DMS153 treated with DMSO at 0.1 percent for 48 hours (cell line): ENCODE results near the gene UBE2J2.

Source experiments
- DNase-seq: peaks from one replicate; lab custom pipeline; 2025; ENCODE audit not compliant: unreplicated experiment; lab: John Stamatoyannopoulos, UW

The UBE2J2 gene

DNA sequence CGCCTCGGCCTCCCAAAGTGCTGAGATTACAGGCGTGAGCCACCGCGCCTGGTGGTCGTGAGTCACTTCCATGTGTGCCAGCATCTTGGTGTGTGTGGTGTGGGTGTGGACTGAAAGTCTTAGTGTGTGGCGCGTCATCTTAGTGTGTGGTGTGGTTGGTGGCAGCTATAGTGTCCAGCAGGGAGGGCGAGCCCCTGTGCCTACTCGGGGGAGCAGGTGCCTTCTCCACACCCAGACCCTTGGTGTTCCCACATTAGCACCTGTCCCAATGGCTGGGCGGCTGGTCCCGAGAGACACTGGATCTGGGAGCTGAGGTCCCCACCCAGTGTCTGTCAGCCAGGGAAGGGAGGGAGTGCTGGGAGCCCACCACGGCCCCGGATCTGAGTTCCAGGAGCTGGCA is 9.3 kb upstream of the UBE2J2 start:
- DNase-seq: no peak

DNA sequence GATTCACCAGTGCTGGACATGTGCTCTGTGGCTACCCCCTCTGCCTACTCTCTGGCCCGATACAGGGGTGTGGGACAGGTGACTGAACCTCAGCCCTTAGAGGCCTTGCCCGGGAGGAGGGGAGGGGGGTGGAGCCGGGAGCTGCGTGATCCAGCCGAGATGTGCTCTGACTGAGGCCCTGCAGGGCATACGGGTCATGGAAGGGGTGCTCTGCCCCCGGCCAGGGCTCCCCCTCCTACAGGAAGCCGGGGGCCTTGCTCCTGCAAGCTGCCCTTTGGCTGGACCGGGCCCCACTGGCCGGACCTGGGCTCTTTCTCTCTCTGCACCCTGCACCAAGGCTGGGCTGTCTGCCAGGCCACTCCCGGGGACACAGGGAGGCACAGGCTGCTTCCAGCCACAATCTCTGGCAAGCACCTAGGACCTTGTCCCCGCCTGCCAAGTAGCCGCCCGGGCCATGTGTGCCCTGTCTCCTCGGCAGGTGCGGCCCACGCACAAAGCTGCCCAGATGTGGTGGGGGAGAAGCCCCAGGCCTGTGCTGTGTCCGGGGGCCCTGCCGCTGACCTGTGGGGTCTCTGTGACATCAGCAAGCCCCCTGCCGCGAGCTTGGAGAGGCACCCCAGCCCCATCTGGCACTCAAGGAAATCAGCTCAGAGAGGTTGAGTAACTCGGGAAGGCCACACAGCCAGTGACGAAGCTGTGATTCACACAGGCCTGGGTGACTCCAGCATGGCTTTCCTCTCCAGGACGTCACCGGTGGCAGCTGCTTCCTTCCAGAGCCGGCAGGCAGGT is 8.1 kb upstream of the UBE2J2 start:
- no peak for DNase-seq

DNA sequence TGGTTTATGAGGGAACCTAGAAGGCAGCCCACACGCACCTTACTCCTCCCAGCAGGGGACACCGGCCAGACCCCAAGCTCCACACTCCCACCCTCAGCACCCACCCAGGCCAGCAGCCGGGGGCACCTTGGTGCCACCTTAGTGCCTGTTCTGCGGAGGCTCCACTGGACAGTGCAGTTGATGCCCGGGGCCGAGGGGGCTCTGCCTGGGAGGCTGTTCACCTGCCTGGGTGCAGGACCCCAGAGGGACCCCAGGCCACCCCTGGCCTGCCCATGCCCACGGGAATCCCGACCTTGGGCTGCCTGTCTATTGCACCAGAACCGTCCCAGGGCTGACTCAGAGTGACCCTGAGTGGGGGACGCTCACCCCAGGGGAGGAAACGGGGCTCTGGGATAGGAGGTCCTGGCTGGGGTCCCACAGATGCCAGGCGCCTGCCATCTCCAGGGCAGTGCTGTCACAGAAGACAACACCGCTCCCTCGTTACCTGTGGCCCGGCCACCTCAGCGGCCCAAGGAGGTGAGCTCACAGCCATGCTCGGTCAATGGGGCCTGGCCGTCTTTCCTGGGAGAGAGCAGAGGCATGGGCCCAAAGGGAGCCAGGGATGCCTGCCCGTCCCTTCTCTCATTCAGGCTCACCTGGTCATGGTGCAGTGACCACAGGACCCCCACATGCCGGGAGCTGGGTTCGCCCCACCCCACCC is 7.3 kb upstream of the UBE2J2 start:
- DNase-seq: no peak

DNA sequence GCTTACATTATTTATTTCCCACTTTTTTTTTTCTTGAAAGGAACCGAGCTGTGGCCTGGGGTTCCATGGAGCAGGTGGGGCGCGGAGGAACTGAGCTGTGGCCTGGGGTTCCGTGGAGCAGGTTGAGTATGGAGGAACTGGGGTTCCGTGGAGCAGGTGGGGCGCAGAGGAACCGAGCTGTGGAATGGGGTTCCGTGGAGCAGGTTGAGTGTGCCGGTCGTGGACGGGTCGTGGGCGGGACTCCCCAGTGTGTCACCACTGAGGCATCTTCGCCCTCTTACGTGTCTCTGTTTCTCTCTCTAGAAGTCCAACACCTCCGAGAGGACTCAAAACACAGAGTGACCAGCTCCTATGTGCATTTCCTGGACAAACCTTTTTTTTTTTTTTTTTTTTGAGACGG is 5.4 kb upstream of the UBE2J2 start:
- DNase-seq: no peak

DNA sequence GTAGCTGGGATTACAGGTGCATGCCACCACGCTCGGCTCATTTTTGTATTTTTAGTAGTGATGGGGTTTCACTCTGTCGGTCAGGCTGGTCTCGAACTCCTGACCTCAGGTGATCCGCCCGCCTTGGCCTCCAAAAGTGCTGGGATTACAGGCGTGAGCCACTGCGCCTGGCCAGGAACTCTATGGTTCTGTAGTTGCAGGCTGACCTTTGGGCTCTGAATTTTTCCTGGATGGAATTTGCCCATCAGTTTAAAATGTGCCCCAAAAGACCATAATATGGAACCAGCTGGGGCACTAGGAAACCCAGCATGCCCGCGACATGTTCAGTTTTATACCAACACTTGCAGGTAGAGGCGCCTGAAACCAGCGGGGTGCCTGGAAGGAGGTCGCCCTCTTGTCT is 5.0 kb upstream of the UBE2J2 start:
- no peak for DNase-seq

DNA sequence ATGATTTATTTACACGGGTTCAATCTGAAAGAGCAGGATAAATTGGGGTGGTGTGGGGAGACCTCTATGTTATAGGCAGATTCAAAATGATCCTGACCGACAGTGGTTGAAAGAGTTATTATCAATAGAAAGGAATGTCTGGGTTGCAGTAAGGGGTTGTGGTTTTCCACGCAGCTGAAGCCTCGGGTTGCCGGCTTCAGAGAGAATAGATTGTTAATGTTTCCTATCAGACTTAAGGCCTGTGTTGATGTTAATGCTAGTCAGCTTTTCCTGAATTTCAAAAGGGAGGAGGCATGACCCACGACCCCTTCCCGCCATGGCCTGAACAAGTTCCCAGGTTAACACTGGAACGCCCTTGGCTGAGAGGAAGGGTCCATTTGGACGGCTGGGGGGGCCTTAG is 2.2 kb upstream of the UBE2J2 start:
- DNase-seq: no peak

DNA sequence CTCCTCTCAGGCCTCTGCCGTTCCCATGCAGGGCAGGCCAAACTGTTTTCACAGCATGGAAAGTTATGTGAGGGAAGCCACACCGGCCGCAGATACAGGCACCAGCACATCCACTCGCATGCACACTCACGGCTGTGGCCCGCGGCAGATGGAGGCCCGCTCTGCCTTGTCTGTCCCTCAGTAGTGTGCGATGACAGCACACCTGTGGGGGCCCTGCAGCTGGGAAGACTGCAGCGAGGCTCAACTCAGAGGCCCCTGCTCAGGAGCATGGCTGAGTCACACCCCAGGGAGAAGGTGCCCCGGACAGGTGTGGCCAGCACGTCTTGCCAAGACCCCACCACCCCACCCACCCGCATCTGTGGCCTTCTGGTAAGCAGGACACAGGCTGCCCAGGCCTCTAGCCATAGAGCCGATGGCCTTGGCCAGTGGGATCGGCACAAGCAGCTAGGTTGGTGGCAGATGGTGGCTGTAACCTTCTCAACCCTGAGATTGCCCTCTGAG is 1.3 kb upstream of the UBE2J2 start:
- DNase-seq: no peak

DNA sequence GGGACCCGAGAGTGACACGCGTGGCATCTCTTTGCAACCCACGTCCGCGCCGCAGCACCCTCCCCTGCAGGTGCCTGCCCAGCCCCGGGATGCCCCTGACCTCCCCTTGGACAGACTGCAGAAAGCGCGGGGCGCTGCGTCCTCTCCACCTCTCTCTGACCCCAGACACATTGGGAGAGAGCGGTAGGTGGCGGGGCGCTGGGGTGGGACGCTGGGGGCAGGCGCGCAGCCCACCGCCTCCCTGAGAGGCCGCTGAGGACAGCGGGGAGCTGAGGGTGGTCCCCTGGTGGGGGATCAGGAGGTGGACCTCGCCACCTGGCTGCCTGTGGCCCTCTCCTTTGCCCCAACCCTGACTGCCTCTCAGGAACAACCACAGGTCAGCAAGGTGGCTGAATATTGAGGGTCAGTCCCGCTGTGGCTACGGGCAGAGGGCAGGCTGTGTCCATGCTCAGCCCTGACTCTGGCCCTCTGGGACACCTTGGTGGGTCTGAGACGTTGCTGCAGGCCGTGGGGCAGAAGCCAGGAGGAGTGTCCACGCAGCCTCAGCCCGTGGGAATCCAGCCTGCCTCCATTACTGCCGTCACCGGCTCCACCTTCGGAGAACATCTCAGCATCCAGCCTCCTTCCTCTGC is 761 bp upstream of the UBE2J2 start:
- no peak for DNase-seq

DNA sequence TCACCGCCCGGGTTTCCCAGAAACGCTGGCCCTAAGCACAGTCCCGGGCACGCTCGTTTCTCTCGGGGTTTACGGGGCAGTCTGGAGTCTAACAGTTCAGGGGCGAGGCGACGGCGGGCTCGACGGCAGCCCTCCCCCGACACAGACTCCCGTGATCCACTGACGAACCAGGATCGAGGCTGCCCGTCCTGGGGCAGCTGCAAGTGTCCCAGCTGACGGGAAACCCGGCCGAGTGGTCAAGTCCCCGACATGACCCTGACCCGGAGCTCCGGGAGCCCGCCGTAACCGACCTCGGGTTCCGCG is 494 bp downstream of the UBE2J2 start:
- no peak for DNase-seq

DNA sequence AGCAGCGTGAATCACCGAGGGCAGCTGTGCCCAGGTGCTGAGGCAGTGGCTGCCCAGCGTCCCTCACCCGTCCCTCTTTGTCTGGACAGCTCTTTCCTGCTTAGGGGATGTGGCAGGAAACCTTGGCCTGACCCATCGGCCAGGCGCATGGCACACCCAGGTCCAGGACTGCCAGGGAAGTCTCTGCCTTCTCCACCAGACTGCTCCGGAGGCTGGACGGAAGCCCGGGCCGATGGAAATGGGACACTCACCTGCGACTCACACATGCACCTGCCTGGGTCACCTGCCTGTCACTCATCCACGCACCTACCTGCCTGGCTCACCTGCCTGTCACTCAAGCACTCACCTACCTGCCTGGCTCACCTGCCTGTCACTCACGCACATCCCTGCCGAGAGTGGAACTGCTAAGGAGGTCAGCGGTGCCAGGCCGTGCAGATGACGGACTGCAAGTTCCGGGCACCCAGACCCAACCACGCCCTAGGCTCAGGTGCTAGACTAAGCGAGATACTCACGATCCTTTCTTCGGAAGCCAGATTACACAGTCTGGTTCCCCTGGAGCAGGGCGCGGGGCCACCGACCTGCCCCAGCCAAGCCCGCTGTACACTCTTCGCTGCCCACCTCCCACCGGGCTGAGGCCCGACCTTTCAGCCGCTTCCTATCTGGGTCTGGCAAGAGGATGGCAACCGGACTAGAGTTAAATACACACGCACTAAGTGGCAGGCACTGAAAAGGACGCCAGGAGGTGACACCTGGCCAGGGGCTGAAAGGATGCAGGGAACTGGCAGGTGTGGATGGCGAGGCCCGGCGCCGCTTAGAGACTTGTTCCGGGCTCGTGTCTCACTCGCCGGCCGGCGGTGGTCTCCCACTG is 1.1 kb downstream of the UBE2J2 start:
- no peak for DNase-seq

DNA sequence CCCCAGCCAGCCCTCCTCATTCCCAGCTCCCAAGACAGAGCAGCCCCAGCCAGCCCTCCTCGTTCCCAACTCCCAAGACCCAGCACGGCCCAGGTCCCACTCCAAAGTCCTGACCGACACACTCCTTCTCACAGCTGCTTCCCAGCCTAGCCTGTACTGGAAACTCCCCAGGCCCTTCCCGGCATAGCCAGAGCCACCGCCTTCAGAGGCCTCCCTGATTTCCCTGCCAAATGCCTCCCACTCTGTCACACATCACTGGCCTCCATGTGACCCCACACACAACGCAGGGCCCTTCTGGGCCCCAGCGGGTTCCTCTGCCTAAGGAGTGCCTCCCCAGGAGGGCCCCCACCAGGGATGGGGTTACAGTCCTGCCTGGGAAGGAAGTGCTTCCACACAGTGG is 2.8 kb downstream of the UBE2J2 start:
- no peak for DNase-seq

DNA sequence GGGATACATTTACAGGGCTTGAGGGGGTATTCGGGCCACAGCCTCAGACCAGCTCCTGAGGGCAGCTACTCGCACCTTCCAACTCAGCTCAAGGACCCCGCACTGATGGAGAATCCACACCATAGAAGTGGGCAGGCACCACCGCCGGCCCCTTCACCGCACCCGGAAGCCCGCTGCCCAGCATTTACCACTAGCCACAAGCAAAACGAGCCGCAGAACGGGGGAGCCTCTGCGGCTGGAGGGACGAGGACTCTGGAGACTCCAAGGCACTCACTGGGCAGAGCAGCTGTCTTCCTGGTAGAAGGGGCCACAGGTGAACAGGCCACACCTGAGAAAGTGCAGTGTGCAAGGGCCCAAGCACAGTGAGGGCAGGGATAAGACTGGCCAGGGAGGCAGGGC is 5.4 kb downstream of the UBE2J2 start:
- DNase-seq: no peak

DNA sequence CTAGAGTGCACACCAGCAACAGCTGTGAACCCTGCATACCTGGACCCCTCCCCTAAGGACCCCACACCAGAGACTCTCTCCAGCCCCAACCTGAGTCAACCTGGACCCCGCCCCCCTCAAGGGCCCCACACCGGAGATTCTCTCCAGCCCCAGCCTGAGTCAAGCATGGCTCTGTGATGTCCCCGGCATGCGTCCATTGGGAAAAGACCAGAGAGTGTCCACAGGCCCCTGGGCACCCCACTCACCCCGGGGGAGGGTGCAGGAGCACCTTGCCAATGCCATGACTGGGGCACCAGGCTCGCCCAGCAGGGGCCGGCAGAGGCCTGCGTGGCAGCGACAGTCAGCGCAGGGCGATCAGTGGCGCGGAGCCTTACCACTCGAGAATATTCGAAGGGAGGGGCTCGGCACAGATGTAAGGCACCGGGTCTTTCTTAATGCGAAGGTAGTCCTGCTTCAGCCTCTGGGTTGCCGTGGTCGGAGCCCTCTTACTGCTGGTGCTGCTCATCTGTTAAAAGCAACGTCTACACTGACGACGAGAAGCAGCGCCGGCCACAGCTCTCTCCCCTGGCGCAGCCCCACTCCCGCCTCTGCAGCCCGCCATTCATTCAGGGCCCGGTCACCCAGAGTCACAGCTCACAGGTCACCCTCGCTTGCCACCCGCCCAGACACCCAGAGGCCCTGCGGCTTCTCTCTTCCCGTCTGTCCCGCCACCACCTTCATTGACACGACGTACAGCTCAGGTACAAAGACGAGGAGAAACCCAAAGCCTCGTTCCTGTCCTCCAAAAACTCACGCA is 6.0 kb downstream of the UBE2J2 start:
- DNase-seq: no peak

DNA sequence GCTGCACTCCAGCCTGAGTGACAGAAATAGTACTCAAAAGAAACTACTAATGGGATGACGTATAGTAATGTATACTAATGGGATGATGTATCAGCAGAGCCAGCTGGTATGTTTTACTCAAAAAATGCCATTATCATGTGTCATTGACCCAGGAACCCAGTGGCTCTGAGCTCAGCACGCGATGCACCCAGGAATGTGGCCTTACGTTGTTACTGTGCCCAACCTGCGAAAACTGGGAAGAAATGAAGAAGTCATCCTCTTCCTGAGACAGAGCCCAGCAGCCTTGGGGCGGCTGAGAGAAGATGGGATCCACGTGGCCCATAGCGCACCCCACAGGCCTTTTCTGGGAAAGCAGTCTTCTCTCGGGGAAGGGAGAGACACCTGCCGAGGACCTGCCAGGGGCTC is 8.8 kb downstream of the UBE2J2 start:
- DNase-seq: no peak

DNA sequence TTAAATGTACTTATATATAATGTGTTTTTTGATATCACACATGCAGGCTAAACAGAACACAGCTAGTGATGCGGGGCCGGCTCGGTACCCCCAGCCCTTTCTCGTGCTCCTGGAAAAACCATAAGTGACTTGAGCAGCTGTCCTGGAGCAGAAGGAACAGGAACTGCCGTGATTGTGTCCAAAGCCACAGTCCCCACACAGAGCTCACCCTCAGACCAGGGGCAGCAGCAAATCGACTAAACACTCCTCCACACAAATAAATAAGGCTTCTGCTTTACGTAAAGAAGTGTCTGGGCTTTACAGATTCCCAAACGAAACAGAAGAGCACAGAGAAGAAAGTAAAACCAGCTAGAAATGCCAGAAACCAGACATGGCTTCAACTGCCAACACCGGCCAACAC is 9.6 kb downstream of the UBE2J2 start:
- no peak for DNase-seq

DNA sequence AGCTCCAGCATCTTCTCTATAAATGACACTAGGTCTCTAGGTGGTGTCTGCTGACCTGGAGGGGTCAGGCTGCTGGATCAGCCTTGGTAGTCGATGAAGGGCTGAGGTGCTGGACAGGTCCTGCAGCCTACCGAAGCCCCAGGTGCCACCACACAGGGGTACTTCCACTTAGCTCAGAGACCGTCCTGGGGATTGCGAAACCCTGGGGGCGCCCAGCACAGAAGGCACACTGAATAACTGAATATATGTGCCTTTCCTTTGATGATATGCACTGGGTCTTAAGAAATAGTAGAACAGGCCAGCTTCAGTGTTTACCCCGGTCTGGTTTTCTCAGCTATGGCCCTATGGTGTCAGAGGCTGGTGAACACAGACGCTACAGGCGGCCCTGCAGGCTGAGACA is 10.9 kb downstream of the UBE2J2 start:
- no peak for DNase-seq

DNA sequence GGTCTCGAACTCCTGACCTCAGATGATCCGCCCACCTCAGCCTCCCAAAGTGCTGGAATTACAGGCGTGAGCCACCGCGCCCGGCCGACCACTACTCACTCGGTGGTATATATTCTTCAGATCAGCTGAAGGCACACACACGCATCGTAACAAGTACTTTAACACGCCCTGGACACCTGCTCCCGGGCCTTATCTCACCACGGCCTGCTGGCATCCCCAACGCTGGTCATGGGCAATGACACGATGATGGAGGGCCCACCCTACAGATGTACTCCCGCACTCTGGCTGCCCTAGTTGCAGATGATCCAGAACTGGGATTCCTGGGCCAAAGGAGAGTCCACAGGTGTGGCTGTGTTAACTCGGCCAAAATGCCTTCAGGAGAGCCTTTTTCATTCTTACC is 11.6 kb downstream of the UBE2J2 start:
- no peak for DNase-seq

DNA sequence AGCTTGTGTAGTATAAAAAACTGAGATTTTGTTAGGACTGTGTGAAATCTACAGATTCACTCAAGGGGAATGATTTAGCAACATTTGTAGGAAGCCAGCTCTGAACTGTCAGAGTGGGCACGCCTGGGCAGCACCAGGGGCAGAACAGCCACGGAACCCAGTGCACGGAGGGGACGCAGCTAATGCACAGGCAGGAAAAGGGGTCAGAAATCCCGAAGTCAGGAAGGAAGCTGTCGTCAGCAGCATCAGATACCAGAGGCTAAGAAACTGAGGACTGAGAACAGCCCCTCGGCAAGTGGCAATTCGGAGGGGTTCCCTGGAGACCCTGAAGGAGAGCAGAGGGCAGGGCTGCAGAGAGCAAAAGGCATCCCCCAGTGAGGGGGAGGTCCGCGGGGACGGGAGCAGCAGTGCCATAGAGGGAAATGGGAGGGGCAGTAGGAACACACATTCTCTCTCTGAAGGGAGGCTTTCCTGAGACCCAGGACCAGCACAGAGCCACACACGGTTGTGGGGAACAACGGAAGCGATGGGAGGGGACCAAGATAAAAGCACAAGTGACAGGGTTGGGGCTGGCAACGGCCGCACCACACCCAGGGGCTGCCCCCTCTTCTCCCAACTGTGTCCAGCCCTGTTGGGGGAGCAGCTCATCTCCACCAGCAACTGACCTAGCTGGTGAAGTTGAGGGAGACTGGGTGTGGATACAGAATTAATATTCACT is 12.7 kb downstream of the UBE2J2 start:
- no peak for DNase-seq

DNA sequence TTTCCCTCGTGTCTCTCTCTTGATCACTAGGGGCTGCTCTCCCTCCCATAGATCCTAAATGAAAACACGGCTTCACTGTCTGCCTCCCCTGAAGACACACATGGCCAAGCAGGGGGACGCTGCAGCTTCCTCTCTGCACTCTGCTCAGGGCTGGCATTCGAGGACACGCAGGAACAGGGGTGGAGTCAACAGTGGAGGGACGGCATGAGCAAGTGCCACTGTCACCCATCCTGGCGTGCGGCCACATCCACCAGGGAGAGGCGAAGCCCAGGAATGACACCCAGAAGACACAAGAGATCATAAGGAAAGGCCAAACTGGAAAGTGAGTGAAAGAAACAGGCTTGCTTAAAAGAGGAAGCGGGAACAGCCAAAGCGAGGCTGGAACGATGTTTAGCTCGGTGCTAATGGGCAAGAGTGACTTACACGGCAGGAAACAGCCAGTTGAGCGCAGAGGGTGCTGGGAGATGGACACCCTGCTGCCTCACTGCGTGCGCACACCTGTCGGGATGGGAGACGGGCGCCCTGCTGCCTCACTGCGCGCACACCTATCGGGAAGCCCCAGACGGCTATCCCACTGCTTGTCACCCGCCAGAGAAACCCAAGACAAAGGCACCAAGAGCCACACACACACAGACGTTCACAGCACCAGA is 13.6 kb downstream of the UBE2J2 start:
- no peak for DNase-seq
